Measurements from ENCODE around the gene FRK.

FRK gene

DNA sequence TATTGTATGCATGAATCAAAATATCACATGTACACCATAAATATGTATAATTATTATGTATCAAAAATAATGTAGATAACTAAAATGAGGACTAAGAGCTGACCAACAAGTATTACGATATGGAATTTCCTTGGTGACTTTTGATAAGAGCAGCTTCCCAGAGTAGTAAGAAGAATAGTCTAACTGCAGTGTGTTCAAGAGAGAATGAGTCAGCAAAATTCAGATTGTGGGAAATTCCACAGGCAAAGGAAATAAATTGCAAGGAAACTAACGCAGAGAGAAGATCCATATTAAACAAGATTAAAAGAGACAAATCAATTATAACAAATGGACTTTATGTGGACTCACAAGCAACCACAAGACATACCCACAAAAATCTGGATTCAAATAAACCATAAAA, 26.4 kb downstream of the FRK start:
- no peak for DNase-seq

DNA sequence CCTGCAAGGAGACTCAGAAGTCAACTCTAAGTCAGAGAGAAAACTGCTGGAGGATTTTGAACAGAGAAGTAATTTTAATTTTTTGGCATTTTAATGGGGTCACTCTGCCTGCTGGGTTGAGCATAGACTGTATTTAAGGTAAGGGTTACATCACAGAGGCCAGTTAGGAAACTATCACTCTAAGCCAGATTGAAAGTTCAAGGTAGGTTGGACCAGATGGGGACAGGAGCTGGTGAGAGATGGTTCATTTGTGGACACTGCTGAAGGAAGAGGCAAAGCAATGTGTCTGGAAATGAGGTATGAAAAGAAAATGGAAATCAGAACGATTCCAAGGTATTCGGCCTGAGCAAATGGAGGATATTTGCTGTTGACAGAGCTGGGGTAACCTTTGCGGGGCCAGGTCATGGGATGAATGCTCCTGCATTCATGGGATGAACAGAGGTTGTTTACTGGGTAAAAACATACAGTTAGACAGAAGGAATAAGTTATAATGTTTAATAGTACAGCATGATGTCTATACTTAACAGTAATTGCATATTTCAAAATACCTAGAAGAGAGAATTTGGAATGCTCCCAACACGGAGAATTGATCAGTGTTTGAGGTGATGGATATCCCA, 26.9 kb downstream of the FRK start:
- no peak for DNase-seq

DNA sequence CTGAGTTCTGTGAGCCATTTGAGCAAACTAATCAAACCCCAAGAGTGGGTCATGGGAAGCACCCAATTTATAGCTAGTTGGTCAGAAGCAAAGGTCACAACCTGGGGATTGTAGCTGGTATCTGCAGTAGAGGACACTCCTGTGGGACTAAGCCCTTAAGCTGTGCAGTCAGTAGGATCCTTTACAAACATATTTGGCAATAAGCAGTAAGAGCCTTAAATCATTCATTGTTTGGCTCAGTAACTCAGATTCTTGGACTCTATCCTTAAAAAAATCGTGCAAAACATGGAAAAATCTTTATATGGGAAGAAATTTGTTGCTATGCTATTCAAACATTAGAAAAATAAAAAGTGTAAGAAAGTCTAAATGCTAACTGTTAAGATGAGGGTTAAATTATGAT, 29.9 kb downstream of the FRK start:
- no peak for DNase-seq

- no peak for DNase-seq
Measured at GRCh38 chr6:116029535-116029934, 31.2 kb downstream of the FRK start.

DNA sequence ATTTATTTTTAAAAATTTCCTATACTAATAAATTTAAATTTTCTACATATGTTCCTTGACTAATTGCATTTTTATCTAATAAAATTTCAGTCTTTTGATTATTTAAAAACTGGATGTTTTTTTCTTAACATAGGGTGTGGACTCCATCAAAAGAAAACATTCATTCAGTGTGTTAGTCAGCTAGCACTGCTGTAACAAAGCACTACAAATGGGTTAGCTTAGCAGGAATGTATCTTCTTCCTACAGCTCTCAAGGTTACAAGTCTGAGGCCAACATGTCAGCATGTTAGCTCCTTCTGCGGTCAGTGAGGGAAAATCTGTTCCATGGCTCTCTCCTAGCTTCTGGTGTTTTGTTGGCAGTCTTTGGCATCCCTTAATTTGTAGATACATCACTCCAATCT, 32.5 kb downstream of the FRK start:
- DNase-seq: no peak

DNA sequence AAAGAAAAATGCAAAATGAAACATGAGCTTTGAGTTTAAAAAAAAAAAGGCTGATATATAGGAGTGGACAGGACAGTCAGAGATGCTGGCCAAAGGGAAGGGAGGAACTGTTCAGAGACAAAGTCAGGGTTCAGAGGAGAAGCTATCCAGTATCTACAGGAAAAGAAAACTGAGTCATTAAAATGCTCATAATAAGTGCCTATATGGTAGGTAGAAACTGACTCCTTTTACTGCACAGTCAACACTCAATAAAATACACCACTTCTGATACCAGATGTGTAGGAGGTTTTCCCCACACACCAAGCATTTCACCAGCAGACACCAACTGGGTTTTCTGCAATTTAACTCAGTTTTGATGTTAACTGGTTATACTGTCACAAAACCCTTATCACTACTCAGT, 32.9 kb downstream of the FRK start:
- no peak for DNase-seq

DNA sequence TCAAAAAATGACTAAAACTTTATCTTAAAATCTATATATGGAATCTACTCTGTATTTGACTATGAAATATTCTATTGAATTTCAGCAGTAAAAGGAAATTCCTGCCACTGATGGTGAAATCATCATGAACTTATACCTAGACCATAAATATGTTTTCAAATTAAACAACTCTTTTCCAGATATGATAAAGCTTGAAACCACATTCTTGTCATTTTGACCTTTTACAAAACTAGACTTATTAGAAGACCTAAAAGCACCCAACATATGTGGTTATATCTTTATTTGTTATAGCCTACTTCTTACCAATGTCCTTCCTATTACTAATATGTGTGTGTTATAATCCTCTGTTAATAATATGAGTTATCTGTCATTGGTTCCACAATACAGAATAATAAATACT, 35.3 kb downstream of the FRK start:
- DNase-seq: no peak

GRCh38 chr6:116022841-116023445, 37.7 kb downstream of the FRK start:
- DNase-seq: no peak

- DNase-seq: no peak
Measured at GRCh38 chr6:116020738-116021137, 40.0 kb downstream of the FRK start.

- DNase-seq: no peak
Measured at GRCh38 chr6:116019428-116019827, 41.3 kb downstream of the FRK start.

- no peak for DNase-seq
Measured at GRCh38 chr6:116018976-116019375, 41.7 kb downstream of the FRK start.

DNA sequence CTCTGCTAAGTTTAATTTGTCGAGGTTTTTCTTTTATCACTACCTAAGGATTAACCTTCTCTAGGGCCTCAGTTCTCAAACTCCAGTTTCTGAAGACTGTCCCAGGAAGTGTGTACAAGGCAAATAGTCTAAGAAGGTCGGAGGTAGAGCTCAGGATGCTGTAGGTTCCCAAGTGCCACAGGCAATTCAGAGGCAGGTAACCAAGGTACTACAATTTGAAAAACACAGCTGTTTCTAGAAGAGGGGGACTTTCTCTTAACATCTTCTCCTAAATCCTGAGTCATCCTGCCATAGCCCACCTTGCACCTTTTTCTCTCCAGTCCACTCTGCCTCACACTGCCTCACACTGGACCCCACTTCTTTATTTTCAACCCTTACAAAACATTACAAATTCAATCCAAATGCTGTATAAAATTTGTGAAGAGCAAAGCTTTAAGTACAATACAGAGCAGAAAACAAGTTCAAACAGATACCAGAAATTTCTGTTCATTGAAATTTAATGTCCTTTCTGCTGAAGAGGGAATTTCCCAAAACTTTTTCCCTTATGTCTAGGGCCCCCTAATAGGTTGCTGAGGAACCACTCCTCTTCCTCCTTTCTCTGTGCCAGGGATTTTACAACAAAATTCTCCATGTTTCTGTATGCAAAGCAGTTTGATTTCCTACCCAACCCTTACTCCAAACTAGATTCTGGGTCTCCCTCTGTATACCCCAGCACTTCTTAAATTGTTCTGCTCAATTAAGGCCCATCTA, 43.0 kb downstream of the FRK start:
- no peak for DNase-seq

- DNase-seq: no peak
Measured at GRCh38 chr6:116016846-116017545, 43.7 kb downstream of the FRK start.

DNA sequence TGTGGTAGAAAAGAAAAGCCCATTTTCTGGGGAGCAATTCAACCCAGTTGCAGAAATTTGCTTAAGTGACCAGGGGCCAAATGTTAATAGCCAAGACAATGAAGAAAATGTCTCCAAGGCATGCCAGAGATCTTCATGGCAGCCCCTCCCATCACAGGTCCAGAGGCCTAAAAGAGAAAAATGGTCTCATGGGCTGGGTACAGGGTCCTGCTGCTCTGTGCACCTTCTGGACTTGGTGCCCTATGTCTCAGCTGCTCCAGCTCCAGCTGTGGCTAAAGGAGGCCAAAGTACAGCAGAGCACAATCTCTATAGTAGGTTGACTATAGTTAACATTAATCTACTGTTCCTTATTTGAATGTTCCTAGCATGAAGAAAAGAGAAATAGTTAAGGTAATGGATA, 44.7 kb downstream of the FRK start:
- DNase-seq: no peak

GRCh38 chr6:116015561-116015960, 45.1 kb downstream of the FRK start:
- no peak for DNase-seq

- no peak for DNase-seq
Measured at GRCh38 chr6:116012951-116013350, 47.7 kb downstream of the FRK start.

DNA sequence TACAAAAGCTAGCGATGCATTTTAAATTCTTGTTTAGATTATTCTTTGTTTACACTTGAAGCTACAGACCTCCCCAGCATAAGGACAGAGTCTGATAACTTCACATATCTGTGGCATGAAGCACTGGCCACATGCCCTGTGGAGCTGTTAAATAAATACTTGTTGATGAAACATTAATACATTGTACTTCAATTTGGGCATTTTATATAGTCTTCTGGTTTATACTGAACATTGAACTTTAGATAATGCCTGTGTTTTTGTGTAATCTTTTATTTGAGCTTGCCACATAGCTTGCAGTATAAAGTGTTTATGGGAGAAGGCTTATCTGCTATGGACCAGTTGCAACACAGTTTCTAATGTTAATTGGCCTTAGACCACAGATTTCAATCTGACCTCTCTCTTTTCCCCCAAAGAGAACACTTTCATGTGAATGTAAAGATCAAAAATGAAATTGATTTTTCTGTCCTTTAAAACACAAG, 48.2 kb downstream of the FRK start:
- no peak for DNase-seq

- no peak for DNase-seq
Measured at GRCh38 chr6:116011520-116011919, 49.2 kb downstream of the FRK start.

- DNase-seq: peak in 2 of 4 experiments; percentile 1 to 30
Measured at GRCh38 chr6:116010790-116011401, 49.8 kb downstream of the FRK start.

DNA sequence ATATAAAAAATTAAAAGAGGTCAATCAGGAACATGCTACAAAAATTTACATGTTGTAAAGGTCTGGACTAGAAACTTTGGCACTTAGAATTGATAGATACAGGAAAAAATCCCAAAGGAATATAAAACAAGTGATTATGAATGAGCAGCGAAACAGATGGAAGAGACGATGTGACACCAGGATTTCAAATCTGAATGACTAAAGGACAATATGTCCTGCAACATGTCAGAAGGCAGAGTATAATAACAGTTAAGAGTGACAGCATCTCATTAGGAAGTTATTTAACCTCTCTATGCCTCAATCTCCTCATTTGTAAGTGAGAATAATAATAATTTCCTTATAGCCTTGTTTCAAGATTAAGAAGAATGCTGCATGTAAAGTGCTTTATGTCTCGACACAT, 50.3 kb downstream of the FRK start:
- no peak for DNase-seq

- no peak for DNase-seq
Measured at GRCh38 chr6:116008470-116009243, 52.0 kb downstream of the FRK start.
